Prostate gland (tissue), 2 donors: ENCODE measurements around the gene DPY30.

ENCODE experiments used
- CTCF ChIP-seq, 4 experiments: fragments of 200-600 bp in 2 of 4; fragments of 450-650 bp in 2 of 4; sonication (generic) in 2 of 4; IDR thresholded peaks; 1 replicate in 3 of 4; 2 replicates in 1 of 4; pipeline ENCODE4 v1.5.1; 2016 to 2019; ENCODE audit warnings: antibody characterized with exemption in 4 of 4, mild to moderate bottlenecking in 2 of 4, moderate library complexity in 2 of 4
- POLR2A ChIP-seq: fragments of 450-650 bp; IDR thresholded peaks from one replicate; pipeline ENCODE4 v1.6.1; 2016; ENCODE audit warnings: antibody characterized with exemption, mild to moderate bottlenecking

GRCh38 chr2:32061973-32062861 lies 22.6 kb upstream of the DPY30 start:
- no peak for TF ChIP-seq CTCF (IDR thresholded peaks at IDR 0.05)
- no peak for TF ChIP-seq POLR2A
